GM21737 (cell line): ENCODE results near the gene RS1.

Experiments
- ATAC-seq: cut with Tn5 transposase; IDR thresholded peaks from one replicate; pipeline ENCODE4 v1.9.1; 2021; ENCODE audit warnings: mild to moderate bottlenecking, moderate library complexity; ENCODE audit not compliant: unreplicated experiment

The RS1 gene

GRCh38 chrX:18672008-18672407 lies at the start of gene RS1:
TSS of gene RS1 (minus strand) at chrX:18672108. CDS start at chrX:18672068, 40 bp downstream.
- no peak for ATAC-seq

GRCh38 chrX:18719852-18720251 lies 47.9 kb upstream of the RS1 start:
- no peak for ATAC-seq

GRCh38 chrX:18714910-18715309 lies 43.0 kb upstream of the RS1 start:
- ATAC-seq = no peak

- ATAC-seq = no peak
These were observed 37.9 kb upstream of the RS1 start for GRCh38 chrX:18709833-18710232.

- ATAC-seq = no peak
These were observed 35.6 kb upstream of the RS1 start, which contains the start of gene PPEF1 for GRCh38 chrX:18707426-18708049. TSS of gene PPEF1 (plus strand) at chrX:18707645. CDS start at chrX:18707781, 136 bp downstream.

- no peak for ATAC-seq
These were observed 30.7 kb upstream of the RS1 start for GRCh38 chrX:18702362-18703195.

- no peak for ATAC-seq
These were observed 29.9 kb upstream of the RS1 start for GRCh38 chrX:18701621-18702361.

GRCh38 chrX:18698737-18699650 lies 27.1 kb upstream of the RS1 start:
- ATAC-seq = no peak

- no peak for ATAC-seq
These were observed 24.7 kb upstream of the RS1 start for GRCh38 chrX:18696653-18697052.

GRCh38 chrX:18692541-18692940 lies 20.6 kb upstream of the RS1 start:
- no peak for ATAC-seq

GRCh38 chrX:18691431-18691830 lies 19.5 kb upstream of the RS1 start:
- no peak for ATAC-seq

- no peak for ATAC-seq
These were observed 16.1 kb upstream of the RS1 start for GRCh38 chrX:18687856-18688495.

- ATAC-seq = no peak
These were observed 11.1 kb upstream of the RS1 start for GRCh38 chrX:18682979-18683387.

- ATAC-seq = no peak
These were observed 10.1 kb upstream of the RS1 start for GRCh38 chrX:18681996-18682395.

- ATAC-seq = no peak
These were observed 5.4 kb upstream of the RS1 start for GRCh38 chrX:18677161-18677869.

- no peak for ATAC-seq
These were observed 4.6 kb upstream of the RS1 start for GRCh38 chrX:18676470-18676869.

- ATAC-seq = no peak
These were observed 4.1 kb upstream of the RS1 start for GRCh38 chrX:18676050-18676449.

GRCh38 chrX:18674788-18675735 lies 3.2 kb upstream of the RS1 start:
- peak; percentile 72 for ATAC-seq
